Measurements from ENCODE around the gene C14orf39.
"Not testable (repeated sequence)": the region's sequence is repeated elsewhere in the genome, so short reads cannot be mapped to it uniquely, and the experiment has no call there.

C14orf39 gene

DNA sequence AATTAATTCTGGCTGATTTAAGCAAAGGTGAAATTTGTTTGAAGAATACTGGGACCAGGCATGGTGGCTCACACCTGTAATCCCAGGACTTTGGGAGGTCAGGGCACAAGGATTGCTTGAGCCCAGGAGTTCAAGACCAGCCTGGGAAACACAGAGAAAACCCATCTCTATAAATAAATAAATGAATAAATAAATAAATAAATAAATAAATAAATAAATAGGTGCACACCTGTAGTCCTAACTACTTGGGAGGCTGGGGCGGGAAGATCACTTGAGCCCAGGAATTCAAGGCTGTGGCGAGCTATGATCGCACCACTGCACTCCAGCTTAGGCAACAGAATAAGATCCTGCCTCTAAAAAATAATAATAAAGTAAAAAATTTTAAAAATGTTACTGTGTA, 4.4 kb upstream of the C14orf39 start:
- DNase-seq (ENCODE audit: low spot score), result no peak

DNA sequence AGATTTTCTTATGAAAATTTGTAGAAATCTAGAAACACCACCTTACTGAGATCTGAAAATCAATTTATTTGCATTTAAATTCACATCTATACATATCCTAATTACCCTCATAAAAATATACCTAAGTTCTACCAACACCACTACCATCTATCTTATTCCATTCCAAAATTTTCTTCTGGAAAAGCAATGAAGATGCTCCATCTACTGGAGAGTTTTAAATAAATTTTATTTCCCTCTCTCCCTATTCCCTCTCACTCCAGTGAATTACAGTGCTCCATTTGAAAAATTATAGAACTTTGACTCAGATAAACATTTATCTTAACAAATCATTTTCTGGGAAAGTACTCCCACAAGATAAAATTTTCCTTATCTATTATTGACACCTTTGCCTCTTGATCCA, 2.3 kb upstream of the C14orf39 start:
- DNase-seq (ENCODE audit: low spot score), result no peak

DNA sequence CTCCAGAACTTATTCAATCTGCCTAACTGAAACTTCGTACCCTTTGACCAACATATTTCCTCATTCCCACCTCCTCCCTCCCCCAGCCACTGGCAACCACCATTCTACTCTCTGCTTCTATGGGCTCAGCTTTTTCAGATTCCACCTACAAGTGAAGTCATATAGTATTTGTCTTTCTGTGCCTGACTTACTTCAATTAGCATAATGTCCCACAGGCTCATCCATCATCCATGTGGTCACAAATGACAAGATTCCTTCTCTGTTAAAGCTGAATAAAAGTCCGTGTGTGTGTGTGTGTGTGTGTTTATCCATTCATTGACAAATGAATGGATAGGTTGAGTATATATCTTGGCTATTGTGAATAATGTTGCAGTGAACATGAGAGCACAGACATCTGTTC, 1.3 kb upstream of the C14orf39 start:
- no peak for DNase-seq (ENCODE audit: low spot score)

DNA sequence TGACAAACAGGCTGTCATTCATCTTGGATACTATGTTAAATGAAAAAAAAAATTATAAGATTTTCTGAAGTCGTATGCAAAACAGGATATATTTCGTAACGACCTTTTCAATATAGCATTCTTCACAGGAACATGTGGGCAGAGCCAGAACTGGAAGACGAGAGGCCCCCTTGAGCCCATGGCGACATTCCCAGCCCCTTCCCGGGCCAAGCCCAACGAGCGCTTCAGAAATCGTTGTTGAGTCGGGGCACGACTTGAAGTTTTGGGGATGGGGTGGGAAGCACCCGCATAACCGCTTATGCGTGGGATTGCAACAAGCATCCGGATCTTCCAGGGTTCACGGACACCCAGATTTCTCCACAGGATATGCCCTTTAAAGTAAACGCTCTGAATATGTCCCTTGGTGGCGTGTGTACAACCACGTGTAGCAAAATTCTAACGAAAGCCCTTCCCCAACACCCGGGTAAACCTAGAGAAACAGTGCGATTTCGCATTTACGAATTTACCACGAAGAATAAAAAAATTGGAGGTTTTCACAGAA, 736 bp downstream of the C14orf39 start:
- no peak for DNase-seq (ENCODE audit: low spot score)

DNA sequence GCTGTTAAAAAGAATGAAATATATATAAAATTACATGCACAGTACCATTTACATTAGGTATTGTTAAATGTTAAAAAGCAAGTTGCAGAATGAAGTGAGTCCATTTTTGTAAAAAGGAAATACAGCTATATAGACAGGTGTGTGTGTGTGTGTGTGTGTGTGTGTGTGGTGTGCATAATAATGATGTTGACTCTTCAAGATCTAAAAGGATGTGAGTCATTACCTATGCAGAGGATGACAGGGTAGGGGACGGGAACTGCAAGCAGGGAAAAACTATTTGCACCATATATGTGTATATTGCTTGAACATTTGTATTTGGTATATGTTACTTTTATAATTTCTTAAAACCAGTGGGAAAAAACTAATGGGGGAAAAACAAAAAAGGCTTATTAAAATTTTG, 3.1 kb downstream of the C14orf39 start:
- no peak for DNase-seq (ENCODE audit: low spot score)

DNA sequence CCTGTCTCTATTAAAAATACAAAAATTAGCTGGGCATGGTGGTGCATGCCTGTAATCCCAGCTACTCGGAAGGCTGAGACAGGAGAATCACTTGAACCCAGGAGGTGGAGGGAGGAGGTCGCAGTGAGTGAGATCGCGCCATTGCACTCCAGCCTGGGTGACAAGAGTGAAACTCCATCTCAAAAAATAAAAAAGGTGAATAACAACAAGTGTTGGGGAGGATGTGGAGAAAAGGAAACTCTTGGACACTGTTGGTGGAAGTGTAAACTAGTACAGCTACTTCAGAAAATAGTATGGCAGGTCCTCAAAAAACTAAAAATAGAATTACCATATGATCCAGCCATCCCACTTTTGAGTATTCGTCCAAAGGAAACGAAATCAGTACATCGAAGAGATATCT, 5.6 kb downstream of the C14orf39 start:
- DNase-seq (ENCODE audit: low spot score), result not testable (repeated sequence)

DNA sequence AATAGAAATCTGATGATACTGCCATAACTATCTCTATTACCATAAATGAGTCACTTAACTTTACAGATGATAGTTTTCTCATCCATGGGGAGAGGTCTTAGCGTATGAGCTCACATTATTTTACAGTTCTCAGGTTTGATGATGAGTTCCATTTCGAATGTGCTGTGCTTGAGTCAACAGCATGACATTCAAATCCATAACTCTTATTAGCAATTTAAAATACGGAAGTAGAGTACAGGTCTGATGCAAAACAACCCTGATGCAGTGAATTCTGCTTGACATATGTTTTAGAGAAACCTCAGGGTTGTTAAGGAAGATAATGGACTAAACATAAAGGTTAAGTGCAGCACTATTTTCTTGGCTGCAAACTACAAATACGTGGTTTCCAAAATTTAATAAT, 30.0 kb downstream of the C14orf39 start:
- DNase-seq (ENCODE audit: low spot score), result no peak

DNA sequence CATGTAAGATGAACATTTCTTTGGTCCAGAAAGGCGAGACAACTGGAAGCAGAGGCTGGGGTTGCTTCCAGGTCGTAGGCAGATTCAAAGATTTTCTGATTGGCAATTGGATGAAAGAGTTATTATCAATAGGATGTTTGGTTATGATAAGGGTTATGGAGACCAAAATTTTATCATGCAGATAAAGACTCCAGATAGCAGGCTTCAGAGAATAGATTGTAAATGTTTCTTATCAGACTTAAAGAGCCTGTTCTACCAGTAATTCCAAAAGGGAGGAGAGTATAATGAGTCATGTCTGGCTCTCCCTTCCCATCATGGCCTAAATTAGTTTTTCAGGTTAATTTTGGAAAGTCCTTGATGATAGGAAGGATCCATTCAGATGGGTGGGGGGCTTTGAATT, 55.6 kb downstream of the C14orf39 start:
- no peak for DNase-seq (ENCODE audit: low spot score)

DNA sequence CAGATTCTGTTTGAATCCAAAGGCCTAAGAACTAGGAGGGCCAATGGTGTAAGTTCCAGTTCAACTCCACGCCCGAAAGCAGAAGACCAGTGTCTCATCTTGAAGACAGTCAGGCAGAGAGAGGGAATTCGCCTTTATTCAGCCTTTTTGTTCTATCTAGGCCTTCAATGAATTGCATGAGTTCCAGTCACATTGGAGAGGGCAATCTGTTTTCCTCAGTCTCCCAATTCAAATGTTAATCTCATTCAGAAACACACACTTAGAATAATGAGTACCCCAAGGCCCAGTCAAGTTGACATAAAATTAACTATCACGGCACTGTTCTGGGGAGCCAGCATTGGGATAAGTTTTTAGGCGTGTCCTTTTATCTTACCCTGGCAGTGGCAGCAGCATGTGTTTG, 65.8 kb downstream of the C14orf39 start:
- no peak for DNase-seq (ENCODE audit: low spot score)

DNA sequence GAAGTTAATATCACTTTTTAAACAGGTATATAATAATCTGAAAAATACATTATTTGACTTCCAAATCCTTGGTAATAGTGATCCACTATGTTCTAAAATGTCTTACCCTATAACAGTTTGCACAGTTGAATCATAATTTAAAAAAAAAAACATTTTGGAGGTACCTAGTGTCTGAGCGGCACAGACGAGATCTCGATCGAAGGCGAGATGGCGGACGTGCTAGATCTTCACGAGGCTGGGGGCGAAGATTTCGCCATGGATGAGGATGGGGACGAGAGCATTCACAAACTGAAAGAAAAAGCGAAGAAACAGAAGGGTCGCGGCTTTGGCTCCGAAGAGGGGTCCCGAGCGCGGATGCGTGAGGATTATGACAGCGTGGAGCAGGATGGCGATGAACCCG, 88.3 kb downstream of the C14orf39 start:
- DNase-seq (ENCODE audit: low spot score), result not testable (repeated sequence)

DNA sequence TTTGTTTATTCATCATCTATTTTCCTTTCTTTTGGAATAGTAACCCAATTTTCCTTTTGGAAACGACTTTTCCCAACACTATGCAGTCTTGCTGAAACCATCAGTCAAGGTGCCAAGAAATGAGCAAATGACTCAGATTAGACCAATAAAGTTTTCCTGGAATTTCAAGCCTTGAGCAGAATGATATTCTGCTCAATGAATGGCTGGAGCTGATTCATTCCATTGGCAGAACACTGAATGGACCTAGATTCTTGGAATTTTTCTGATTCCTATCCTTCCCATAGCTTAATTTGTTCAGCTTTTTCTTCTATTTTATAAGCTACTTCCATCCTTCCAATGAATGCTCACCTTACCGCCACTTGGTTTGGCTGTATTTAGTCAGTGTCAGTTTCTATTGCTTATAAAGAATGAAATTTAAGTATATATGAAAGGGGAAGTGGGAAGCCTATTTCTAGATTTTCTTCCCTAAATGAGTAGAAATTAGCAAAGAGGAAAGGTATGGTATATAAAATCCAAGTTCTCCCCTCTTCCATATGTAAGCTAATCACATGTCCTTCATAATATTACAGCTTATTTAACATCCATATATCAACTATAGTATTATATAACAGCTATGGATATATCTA, 89.0 kb downstream of the C14orf39 start:
- no peak for DNase-seq (ENCODE audit: low spot score)
